ENCODE results near the gene FAM180B.

GRCh38 chr11:47566149-47566698 is 20.3 kb upstream of the FAM180B start:
- TF ChIP-seq POLR2A (IDR thresholded peaks at IDR 0.05) = no peak
- no peak for TF ChIP-seq CTCF (IDR thresholded peaks at IDR 0.05)

All from body of pancreas (tissue), 4 donors.